GM18520 (cell line): ENCODE measurements around the gene GRK1.

Experiments used
- ATAC-seq: cut with Tn5 transposase; IDR thresholded peaks from one replicate; pipeline ENCODE4 v1.9.1; 2021; ENCODE audit not compliant: unreplicated experiment

The GRK1 gene

DNA sequence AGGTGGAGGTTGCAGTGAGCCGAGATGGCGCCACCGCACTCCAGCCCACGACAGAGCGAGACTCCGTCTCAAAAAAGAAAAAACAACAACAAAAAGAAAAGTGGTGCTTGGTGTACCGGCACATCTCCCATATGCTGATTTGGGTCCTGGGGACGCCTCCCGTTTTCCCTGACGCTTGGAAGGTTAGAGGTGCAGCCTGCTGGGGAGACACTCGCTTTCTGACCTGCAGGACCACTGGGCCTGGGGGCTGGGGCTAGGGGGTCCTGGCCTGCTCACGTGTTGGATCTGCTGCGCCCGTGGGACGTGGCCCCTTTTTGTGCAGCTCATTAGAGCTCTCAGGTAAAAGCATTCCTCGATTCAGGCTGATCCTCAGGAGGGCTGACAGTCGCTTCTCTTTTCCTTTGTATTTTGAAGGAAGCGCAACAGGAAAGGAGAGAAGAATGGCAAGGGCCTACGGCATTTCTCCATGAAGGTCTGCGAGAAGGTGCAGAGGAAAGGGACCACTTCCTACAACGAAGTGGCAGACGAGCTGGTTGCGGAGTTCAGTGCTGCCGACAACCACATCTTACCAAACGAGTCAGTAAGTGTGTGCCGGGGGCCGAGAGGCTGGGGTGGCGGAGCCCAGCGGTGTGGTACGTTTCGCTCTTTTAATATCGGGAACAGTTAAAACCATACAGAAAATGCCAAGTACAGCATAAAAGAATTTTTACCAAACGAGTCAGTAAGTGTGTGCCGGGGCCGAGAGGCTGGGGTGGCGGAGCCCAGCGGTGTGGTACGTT is 34.1 kb upstream of the GRK1 start:
- no peak for ATAC-seq

GRCh38 chr13:113633485-113633873 is 33.5 kb upstream of the GRK1 start:
- no peak for ATAC-seq

GRCh38 chr13:113634279-113635047 is 32.6 kb upstream of the GRK1 start:
- ATAC-seq = no peak

DNA sequence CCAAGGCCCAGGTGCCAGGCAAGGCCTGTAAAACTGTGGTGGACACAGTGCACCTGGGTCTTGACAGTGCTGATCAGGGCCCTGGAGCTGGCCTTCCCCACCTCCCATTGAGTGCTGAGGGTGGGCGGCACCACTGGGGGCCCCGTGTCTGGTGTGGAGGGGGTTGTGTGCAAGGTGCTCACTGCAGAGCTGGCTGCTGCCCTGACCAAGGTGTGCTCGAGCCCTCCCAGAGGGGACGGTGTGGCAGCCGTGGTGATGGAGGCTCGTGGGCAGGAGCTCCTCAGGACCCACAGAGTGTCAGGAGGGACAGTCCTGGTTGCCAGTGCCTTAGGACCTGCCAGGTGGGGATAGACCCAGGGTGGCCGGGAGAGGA is 32.0 kb upstream of the GRK1 start:
- no peak for ATAC-seq

DNA sequence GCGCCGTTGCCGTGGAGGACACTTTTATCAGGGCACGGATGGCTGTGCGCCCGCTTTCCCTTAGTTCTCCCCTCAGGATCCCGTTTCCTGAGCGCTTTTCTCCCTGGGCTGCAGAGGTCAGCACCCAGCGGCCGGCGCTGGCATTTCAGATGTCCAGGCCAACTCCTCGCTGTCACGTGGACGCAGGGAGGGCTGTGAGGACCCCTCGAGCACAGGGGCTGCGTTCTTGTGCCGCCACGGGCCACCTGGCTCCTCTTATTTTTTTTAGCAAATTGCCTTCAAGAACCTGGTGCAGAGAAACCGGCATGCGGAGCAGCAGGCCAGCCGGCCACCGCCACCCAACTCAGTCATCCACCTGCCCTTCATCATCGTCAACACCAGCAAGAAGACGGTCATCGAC is 31.3 kb upstream of the GRK1 start:
- no peak for ATAC-seq

- no peak for ATAC-seq
Measured at GRCh38 chr13:113636266-113636963, 30.6 kb upstream of the GRK1 start.

DNA sequence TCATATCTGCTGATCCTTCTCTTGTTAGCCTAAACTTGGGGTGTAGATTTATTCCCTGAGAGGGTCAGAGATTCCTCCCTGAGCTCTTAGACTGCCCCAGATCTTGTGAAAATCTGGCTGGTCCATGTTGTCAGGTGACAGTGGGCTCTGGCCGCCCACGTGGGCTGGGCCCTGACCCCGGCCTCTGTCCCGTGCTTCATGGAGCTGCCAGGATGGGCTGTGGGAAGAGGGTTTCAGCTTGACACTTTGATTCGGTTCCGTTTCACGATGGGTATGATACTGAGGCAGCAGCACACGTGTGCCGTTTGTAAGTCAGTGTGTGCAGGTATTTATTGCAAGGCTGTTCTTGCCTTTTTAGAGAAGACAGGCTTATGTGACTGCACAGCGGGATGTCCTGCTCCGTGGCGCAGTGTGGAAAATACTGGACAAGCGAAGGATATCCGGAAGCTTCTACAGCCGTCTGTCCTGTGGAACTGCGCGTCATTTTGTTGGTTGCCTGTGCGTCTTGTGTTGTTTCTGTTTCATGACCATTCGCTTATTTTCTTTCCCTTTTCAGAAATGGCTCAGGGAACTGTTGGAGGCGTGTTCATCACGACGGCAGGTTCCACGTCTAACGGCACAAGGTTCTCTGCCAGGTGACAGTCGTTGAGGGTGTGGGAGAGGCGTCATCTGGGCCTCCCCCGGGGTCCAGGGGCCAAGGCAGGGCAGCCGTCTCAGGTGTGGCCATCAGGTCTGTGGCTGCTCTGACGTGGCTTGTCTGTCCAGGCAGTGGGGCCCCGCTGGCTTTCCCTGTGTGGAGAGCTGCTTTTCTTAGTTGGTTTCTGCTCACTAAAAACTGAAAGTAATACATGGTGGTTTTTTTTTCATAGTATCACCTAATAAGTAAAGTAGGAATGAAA is 29.5 kb upstream of the GRK1 start:
- ATAC-seq = no peak

GRCh38 chr13:113638173-113638746 is 28.8 kb upstream of the GRK1 start:
- ATAC-seq = no peak

GRCh38 chr13:113638806-113639205 is 28.2 kb upstream of the GRK1 start:
- ATAC-seq = no peak

DNA sequence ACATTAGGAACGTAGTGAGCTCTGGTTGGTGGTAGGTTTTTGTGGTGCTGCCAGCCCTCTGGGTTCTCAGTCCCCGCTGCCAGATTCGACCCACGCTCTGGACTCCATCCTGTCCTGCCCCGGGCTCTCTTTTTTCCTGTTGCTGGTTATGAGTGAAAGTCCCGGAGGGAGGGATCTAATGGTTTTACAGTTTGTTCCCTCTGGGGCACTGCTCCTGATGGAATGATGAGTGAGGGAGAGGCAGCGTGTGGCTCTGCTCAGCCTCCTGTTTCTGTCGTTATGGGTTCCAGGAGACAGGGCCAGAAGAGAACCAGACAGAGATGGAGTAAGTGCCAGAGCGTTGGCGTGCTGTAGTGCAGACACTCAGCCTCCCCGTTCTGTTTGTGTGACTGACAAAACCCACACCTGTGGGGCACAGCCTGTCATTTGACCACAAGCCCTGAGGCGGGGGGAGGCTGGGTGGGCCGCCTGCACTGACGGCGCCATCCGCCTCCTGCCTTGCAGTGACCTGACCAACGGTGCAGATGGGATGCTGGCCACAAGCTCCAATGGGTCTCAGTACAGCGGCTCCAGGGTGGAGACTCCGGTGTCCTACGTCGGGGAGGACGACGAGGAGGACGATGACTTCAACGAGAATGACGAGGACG is 27.3 kb upstream of the GRK1 start:
- no peak for ATAC-seq

GRCh38 chr13:113641426-113641825 is 25.6 kb upstream of the GRK1 start:
- ATAC-seq = no peak

GRCh38 chr13:113642563-113642962 is 24.5 kb upstream of the GRK1 start:
- no peak for ATAC-seq

DNA sequence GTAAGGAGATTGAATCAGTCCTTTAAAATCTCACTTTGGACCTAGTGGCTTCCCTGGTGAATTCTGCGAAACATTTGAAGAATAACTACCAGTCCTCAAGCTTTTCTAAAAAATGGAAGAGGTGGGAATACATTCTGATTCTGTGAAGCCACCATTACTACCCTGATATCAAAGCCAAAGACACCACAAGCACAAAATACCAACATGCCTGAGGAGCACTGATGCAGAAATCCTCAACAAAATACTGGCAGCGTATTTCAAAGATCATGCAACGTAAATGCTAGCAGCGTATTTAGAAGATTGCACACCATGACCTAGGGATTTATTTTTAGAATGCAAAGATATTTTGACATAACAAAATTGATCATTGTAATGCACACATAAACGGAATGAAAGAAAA is 23.4 kb upstream of the GRK1 start:
- ATAC-seq = no peak

DNA sequence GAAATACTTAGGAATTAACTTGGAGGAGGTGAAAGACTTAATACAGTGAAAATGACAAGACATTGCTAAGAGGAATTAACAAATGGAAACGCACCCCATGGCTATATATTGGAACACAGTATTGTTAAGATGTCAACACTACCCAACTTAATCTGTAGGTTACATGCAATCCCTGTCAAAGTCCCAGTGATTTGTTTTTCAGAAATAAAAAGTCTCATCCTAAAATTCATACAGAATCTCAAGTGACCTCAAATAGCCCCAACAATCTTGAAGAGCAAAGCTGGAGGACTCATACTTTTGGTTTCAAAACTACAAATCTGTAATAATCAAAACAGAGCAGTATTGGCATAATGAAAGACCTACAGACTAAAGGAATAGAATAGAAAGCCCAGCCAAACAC is 22.2 kb upstream of the GRK1 start:
- no peak for ATAC-seq

DNA sequence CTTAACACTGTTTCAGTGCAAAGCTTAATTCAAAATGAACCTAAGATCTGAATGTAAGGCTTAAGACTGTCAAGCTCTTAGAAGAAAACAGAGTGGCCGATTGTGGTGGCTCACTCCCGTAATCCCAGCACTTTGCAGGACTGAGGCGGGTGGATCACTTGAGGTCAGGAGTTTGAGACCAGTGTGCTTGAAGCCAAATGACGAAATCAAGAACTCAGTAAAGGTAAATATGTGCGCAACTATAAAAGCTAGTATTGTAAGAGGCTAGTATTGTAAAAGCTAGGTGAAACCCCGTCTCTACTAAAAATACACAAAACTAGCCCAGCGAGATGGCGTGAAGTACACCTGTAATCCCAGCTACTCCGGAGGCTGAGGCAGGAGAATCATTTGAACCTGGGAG is 21.7 kb upstream of the GRK1 start:
- ATAC-seq = no peak

- ATAC-seq = no peak
Measured at GRCh38 chr13:113646376-113646775, 20.6 kb upstream of the GRK1 start.

- ATAC-seq = no peak
Measured at GRCh38 chr13:113646921-113647340, 20.1 kb upstream of the GRK1 start.

- no peak for ATAC-seq
Measured at GRCh38 chr13:113647351-113648215, 19.4 kb upstream of the GRK1 start.

DNA sequence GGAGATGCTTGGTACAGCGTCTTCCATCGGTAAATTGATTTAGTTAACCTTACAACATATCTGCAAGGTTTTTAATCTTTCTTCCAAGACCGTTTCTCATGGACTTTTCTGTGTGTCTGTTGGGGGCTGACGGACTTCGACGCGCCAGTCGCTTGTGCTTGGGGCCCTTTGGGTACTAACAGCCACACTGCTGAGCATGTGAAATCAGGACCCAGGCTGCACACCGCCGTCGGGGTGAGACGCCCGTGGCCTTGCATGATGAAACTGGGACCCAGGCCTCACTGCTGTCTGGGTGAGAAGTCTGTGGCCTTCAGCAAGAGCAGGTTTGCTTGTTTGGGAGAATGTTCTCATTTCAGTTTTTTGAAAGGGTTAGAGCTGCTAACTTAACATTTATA is 18.8 kb upstream of the GRK1 start:
- no peak for ATAC-seq
